ENCODE measurements around the gene TBX1. TPM values are rescaled to one million over a fixed set of nuclear protein-coding genes. Genes with fewer than 3 reads are reported as not detected.
"Not testable (repeated sequence)": the region's sequence is repeated elsewhere in the genome, so short reads cannot be mapped to it uniquely, and the experiment has no call there.

TBX1 gene
- total RNA-seq, 2 experiments from 2014 or later: not detected

GRCh38 chr22:19789406-19789805, 28.8 kb downstream of the TBX1 start:
- Mint-ChIP-seq H3K27ac (no peak overlapping the region), H3K4me1 (ENCODE audit: low read depth) (no peaks in the 10 kb centered on the region), H3K9me3 (peaks cover 21% of the 10 kb centered on the region), H3K4me3 (no peak overlapping the region), H3K36me3 (peaks cover 34% of the 10 kb centered on the region), H3K27me3 (no peaks in the 10 kb centered on the region)
- no peak for DNase-seq
- intact Hi-C loops (cut with micrococcal nuclease): no loop called here
- CTCF ChIA-PET: interaction anchor here (1.4 kb wide), 1 partner anchor 123 kb away, joined by 3 read pairs; no protein-coding TSS in a partner anchor
- POLR2A ChIA-PET: no interaction called here

GRCh38 chr22:19789828-19790227, 29.2 kb downstream of the TBX1 start:
- CTCF ChIA-PET: interaction anchor here (1.4 kb wide), 1 partner anchor 123 kb away, joined by 3 read pairs; no protein-coding TSS in a partner anchor
- Mint-ChIP-seq H3K9me3 (peaks cover 22% of the 10 kb centered on the region), H3K4me3 (no peak overlapping the region), H3K27me3 (no peaks in the 10 kb centered on the region), H3K36me3 (peaks cover 35% of the 10 kb centered on the region), H3K27ac (no peak overlapping the region), H3K4me1 (ENCODE audit: low read depth) (no peaks in the 10 kb centered on the region)
- intact Hi-C loops (cut with micrococcal nuclease): no loop called here
- POLR2A ChIA-PET: interaction anchor here (1.5 kb wide), 1 partner anchor 10 kb away, joined by 4 read pairs; no protein-coding TSS in a partner anchor
- DNase-seq: no peak

- POLR2A ChIA-PET: interaction anchor here (1.5 kb wide), 1 partner anchor 12 kb away, joined by 4 read pairs; no protein-coding TSS in a partner anchor
- H3K9me3 Mint-ChIP-seq: peaks cover 22% of the 10 kb centered on the region
- CTCF ChIA-PET: interaction anchor here (1.7 kb wide), 1 partner anchor 61 kb away, joined by 6 read pairs; no protein-coding TSS in a partner anchor
- peaks cover 35% of the 10 kb centered on the region for H3K36me3 Mint-ChIP-seq
- H3K27me3 Mint-ChIP-seq: no peaks in the 10 kb centered on the region
- DNase-seq: no peak
- intact Hi-C loops (cut with micrococcal nuclease): no loop called here
- no peaks in the 10 kb centered on the region for H3K4me1 Mint-ChIP-seq (ENCODE audit: low read depth)
- H3K27ac Mint-ChIP-seq: no peak overlapping the region
- no peak overlapping the region for H3K4me3 Mint-ChIP-seq
These were observed 30.7 kb downstream of the TBX1 start for GRCh38 chr22:19791243-19791642.

GRCh38 chr22:19791894-19792293, 31.3 kb downstream of the TBX1 start:
- intact Hi-C loops (cut with micrococcal nuclease): no loop called here
- no peak overlapping the region for H3K27ac Mint-ChIP-seq
- ChIA-PET CTCF (interaction anchor here (1.7 kb wide), 1 partner anchor 61 kb away, joined by 6 read pairs; no protein-coding TSS in a partner anchor), POLR2A (no interaction called here)
- no peak for DNase-seq
- H3K36me3 Mint-ChIP-seq: peaks cover 35% of the 10 kb centered on the region
- H3K4me3 Mint-ChIP-seq: no peak overlapping the region
- H3K27me3 Mint-ChIP-seq: no peaks in the 10 kb centered on the region
- H3K4me1 Mint-ChIP-seq (ENCODE audit: low read depth): no peaks in the 10 kb centered on the region
- peaks cover 22% of the 10 kb centered on the region for H3K9me3 Mint-ChIP-seq

- H3K27ac Mint-ChIP-seq; intact Hi-C loops (cut with micrococcal nuclease); H3K27me3 Mint-ChIP-seq; POLR2A ChIA-PET; DNase-seq; CTCF ChIA-PET; H3K4me3 Mint-ChIP-seq; H3K4me1 Mint-ChIP-seq (ENCODE audit: low read depth): not testable (repeated sequence)
- Mint-ChIP-seq H3K36me3 (peaks cover 34% of the 10 kb centered on the region), H3K9me3 (peaks cover 22% of the 10 kb centered on the region)
These were observed 31.9 kb downstream of the TBX1 start for GRCh38 chr22:19792383-19792896.

GRCh38 chr22:19793161-19793560, 32.6 kb downstream of the TBX1 start:
- Mint-ChIP-seq H3K4me1 (ENCODE audit: low read depth) (no peaks in the 10 kb centered on the region), H3K36me3 (peaks cover 33% of the 10 kb centered on the region), H3K4me3 (no peak overlapping the region), H3K9me3 (peaks cover 22% of the 10 kb centered on the region), H3K27ac (no peak overlapping the region), H3K27me3 (no peaks in the 10 kb centered on the region)
- intact Hi-C loops (cut with micrococcal nuclease): no loop called here
- ChIA-PET POLR2A (no interaction called here), CTCF (interaction anchor here (0.7 kb wide), 1 partner anchor 598 kb away, joined by 4 read pairs; no protein-coding TSS in a partner anchor)
- no peak for DNase-seq

GRCh38 chr22:19793661-19794310, 33.2 kb downstream of the TBX1 start:
- POLR2A ChIA-PET: no interaction called here
- Mint-ChIP-seq H3K4me3 (no peak overlapping the region), H3K27ac (no peak overlapping the region), H3K27me3 (no peaks in the 10 kb centered on the region), H3K36me3 (peaks cover 33% of the 10 kb centered on the region), H3K9me3 (peaks cover 22% of the 10 kb centered on the region), H3K4me1 (ENCODE audit: low read depth) (no peaks in the 10 kb centered on the region)
- CTCF ChIA-PET: interaction anchor here (0.7 kb wide), 1 partner anchor 599 kb away, joined by 4 read pairs; no protein-coding TSS in a partner anchor
- no peak for DNase-seq
- intact Hi-C loops (cut with micrococcal nuclease): no loop called here

- POLR2A ChIA-PET: no interaction called here
- no peak for DNase-seq
- CTCF ChIA-PET: no interaction called here
- Mint-ChIP-seq H3K4me3 (no peak overlapping the region), H3K27me3 (no peaks in the 10 kb centered on the region), H3K27ac (no peak overlapping the region), H3K36me3 (peaks cover 26% of the 10 kb centered on the region), H3K9me3 (peaks cover 22% of the 10 kb centered on the region), H3K4me1 (ENCODE audit: low read depth) (no peaks in the 10 kb centered on the region)
- intact Hi-C loops (cut with micrococcal nuclease): no loop called here
These were observed 35.0 kb downstream of the TBX1 start for GRCh38 chr22:19795617-19796008.

GRCh38 chr22:19796160-19796559, 35.6 kb downstream of the TBX1 start:
- Mint-ChIP-seq H3K4me1 (ENCODE audit: low read depth) (no peaks in the 10 kb centered on the region), H3K9me3 (peaks cover 22% of the 10 kb centered on the region), H3K36me3 (peaks cover 26% of the 10 kb centered on the region), H3K27me3 (no peaks in the 10 kb centered on the region), H3K4me3 (no peak overlapping the region), H3K27ac (no peak overlapping the region)
- ChIA-PET CTCF (interaction anchor here (0.6 kb wide), 1 partner anchor 267 kb away, joined by 3 read pairs; no protein-coding TSS in a partner anchor), POLR2A (no interaction called here)
- intact Hi-C loops (cut with micrococcal nuclease): no loop called here
- no peak for DNase-seq

GRCh38 chr22:19797086-19798002, 36.8 kb downstream of the TBX1 start:
- peaks cover 18% of the 10 kb centered on the region for H3K9me3 Mint-ChIP-seq
- intact Hi-C loops (cut with micrococcal nuclease): no loop called here
- no peaks in the 10 kb centered on the region for H3K4me1 Mint-ChIP-seq (ENCODE audit: low read depth)
- DNase-seq: no peak
- CTCF ChIA-PET: no interaction called here
- H3K27me3 Mint-ChIP-seq: no peaks in the 10 kb centered on the region
- H3K36me3 Mint-ChIP-seq: peaks cover 21% of the 10 kb centered on the region
- no peak overlapping the region for H3K27ac Mint-ChIP-seq
- H3K4me3 Mint-ChIP-seq: no peak overlapping the region
- POLR2A ChIA-PET: no interaction called here

GRCh38 chr22:19798003-19798665, 37.6 kb downstream of the TBX1 start:
- no peak for DNase-seq
- ChIA-PET POLR2A (no interaction called here), CTCF (no interaction called here)
- H3K36me3 Mint-ChIP-seq: peaks cover 18% of the 10 kb centered on the region
- H3K27ac Mint-ChIP-seq: no peak overlapping the region
- peaks cover 13% of the 10 kb centered on the region for H3K9me3 Mint-ChIP-seq
- no peak overlapping the region for H3K4me3 Mint-ChIP-seq
- H3K4me1 Mint-ChIP-seq (ENCODE audit: low read depth): no peaks in the 10 kb centered on the region
- no peaks in the 10 kb centered on the region for H3K27me3 Mint-ChIP-seq
- intact Hi-C loops (cut with micrococcal nuclease): no loop called here

- H3K27ac Mint-ChIP-seq: no peak overlapping the region
- H3K4me3 Mint-ChIP-seq: no peak overlapping the region
- DNase-seq: no peak
- H3K4me1 Mint-ChIP-seq (ENCODE audit: low read depth): no peaks in the 10 kb centered on the region
- intact Hi-C loops (cut with micrococcal nuclease): no loop called here
- ChIA-PET CTCF (no interaction called here), POLR2A (no interaction called here)
- no peaks in the 10 kb centered on the region for H3K27me3 Mint-ChIP-seq
- H3K36me3 Mint-ChIP-seq: peaks cover 11% of the 10 kb centered on the region
- H3K9me3 Mint-ChIP-seq: peaks cover 6% of the 10 kb centered on the region
These were observed 38.3 kb downstream of the TBX1 start for GRCh38 chr22:19798891-19799293.
